Lower leg skin (tissue), 3 donors: Measurements from ENCODE around the gene CHI3L2.

Source experiments
- POLR2A ChIP-seq, 2 donors: fragments of 450-650 bp; IDR thresholded peaks; one replicate each; pipeline ENCODE4 v1.6.1; 2016 to 2017; ENCODE audit warnings: antibody characterized with exemption in 2 of 2, mild to moderate bottlenecking in 1 of 2, moderate library complexity in 1 of 2
- TF ChIP-seq, protein P1 (sequence below), 3 donors: fragments of 450-650 bp; IDR thresholded peaks; one replicate each; pipeline ENCODE4 v1.5.1; 2016; ENCODE audit warnings: antibody characterized with exemption in 3 of 3, mild to moderate bottlenecking in 3 of 3, moderate library complexity in 2 of 3

DNA sequence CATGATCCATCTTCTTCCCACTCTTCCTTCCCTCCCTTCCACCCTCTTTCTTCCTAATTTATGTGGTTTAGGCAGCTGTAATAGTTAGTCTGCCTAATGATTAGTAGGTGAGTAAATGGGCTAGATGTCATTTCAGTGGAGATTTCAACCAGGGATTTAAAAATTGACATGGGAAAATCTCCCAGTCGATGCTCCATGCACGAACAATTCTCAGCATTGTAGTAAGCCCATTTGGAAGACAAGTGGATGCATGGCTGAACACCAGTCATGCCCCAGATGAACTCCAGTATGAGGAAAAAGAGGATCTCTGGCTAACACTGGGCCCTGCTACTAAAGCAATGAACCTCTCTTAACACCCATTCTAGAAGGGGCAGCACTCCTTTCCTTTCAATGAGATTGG lies 25.3 kb downstream of the CHI3L2 start:
- TF ChIP-seq, protein P1, sequence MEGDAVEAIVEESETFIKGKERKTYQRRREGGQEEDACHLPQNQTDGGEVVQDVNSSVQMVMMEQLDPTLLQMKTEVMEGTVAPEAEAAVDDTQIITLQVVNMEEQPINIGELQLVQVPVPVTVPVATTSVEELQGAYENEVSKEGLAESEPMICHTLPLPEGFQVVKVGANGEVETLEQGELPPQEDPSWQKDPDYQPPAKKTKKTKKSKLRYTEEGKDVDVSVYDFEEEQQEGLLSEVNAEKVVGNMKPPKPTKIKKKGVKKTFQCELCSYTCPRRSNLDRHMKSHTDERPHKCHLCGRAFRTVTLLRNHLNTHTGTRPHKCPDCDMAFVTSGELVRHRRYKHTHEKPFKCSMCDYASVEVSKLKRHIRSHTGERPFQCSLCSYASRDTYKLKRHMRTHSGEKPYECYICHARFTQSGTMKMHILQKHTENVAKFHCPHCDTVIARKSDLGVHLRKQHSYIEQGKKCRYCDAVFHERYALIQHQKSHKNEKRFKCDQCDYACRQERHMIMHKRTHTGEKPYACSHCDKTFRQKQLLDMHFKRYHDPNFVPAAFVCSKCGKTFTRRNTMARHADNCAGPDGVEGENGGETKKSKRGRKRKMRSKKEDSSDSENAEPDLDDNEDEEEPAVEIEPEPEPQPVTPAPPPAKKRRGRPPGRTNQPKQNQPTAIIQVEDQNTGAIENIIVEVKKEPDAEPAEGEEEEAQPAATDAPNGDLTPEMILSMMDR (IDR thresholded peaks at IDR 0.05): no peak
- TF ChIP-seq POLR2A (IDR thresholded peaks at IDR 0.05): no peak
